ENCODE data around the gene GSTP1. TPM values are rescaled to one million over a fixed set of nuclear protein-coding genes. Genes with fewer than 3 reads are reported as not detected.

Gene GSTP1
- polyA plus RNA-seq, 3 donors from 2014 or later: 898 to 1,247 (median 930) TPM

GRCh38 chr11:67608486-67608885 lies 24.9 kb downstream of the GSTP1 start:
- peaks cover 3 to 6% (median 5%) of the 10 kb centered on the region in 3 donors for H3K27me3 Mint-ChIP-seq (ENCODE audit: low read depth in 3 of 3)
- H3K9me3 Mint-ChIP-seq: no peaks in the 10 kb centered on the region
- no peak for DNase-seq
- peak overlapping the region; percentile 34 to 92 (median 76) for H3K27ac Mint-ChIP-seq
- peaks cover 3 to 20% (median 7%) of the 10 kb centered on the region in 3 donors for H3K36me3 Mint-ChIP-seq
- H3K4me1 Mint-ChIP-seq: peaks cover 28 to 30% of the 10 kb centered on the region in 2 donors
- peak overlapping the region; percentile 5 to 89 (median 54) for H3K4me3 Mint-ChIP-seq

GRCh38 chr11:67609316-67609715 lies 25.7 kb downstream of the GSTP1 start:
- no peak for DNase-seq
- no peaks in the 10 kb centered on the region for H3K9me3 Mint-ChIP-seq
- no peak overlapping the region for H3K4me3 Mint-ChIP-seq
- peaks cover 3 to 20% (median 7%) of the 10 kb centered on the region in 3 donors for H3K36me3 Mint-ChIP-seq
- H3K4me1 Mint-ChIP-seq: peaks cover 36 to 38% of the 10 kb centered on the region in 2 donors
- peaks cover 3 to 13% (median 12%) of the 10 kb centered on the region in 3 donors for H3K27me3 Mint-ChIP-seq (ENCODE audit: low read depth in 3 of 3)
- H3K27ac Mint-ChIP-seq: peak overlapping the region in 3 of 6 donors; percentile 39 to 88 (median 88)

GRCh38 chr11:67610302-67610868 lies 26.8 kb downstream of the GSTP1 start:
- Mint-ChIP-seq H3K27me3 (ENCODE audit: low read depth in 3 of 3) (peaks cover 3 to 15% (median 14%) of the 10 kb centered on the region in 3 donors), H3K9me3 (no peaks in the 10 kb centered on the region), H3K4me1 (peaks cover 46 to 49% of the 10 kb centered on the region in 2 donors), H3K4me3 (no peak overlapping the region), H3K36me3 (peaks cover 3 to 20% (median 7%) of the 10 kb centered on the region in 3 donors), H3K27ac (peak overlapping the region in 3 of 6 donors; percentile 17 to 71 (median 59))
- DNase-seq: no peak

- peaks cover 3 to 17% (median 14%) of the 10 kb centered on the region in 3 donors for H3K27me3 Mint-ChIP-seq (ENCODE audit: low read depth in 3 of 3)
- H3K27ac Mint-ChIP-seq: peak overlapping the region in 1 of 6 donors; percentile 71
- DNase-seq: no peak
- H3K4me3 Mint-ChIP-seq: peak overlapping the region in 1 of 5 donors; percentile 53
- peaks cover 3 to 20% (median 7%) of the 10 kb centered on the region in 3 donors for H3K36me3 Mint-ChIP-seq
- peaks cover 48 to 49% of the 10 kb centered on the region in 2 donors for H3K4me1 Mint-ChIP-seq
- no peaks in the 10 kb centered on the region for H3K9me3 Mint-ChIP-seq
Observed at GRCh38 chr11:67611165-67611564, 27.6 kb downstream of the GSTP1 start.

GRCh38 chr11:67611704-67612587 lies 28.3 kb downstream of the GSTP1 start:
- H3K36me3 Mint-ChIP-seq: peaks cover 3 to 20% (median 7%) of the 10 kb centered on the region in 3 donors
- H3K4me1 Mint-ChIP-seq: peaks cover 46 to 50% of the 10 kb centered on the region in 2 donors
- peak overlapping the region in 5 of 6 donors; percentile 72 to 99 (median 85) for H3K27ac Mint-ChIP-seq
- peaks cover 7 to 17% (median 14%) of the 10 kb centered on the region in 3 donors for H3K27me3 Mint-ChIP-seq (ENCODE audit: low read depth in 3 of 3)
- H3K9me3 Mint-ChIP-seq: no peaks in the 10 kb centered on the region
- H3K4me3 Mint-ChIP-seq: no peak overlapping the region
- no peak for DNase-seq

- Mint-ChIP-seq H3K4me1 (peaks cover 47 to 50% of the 10 kb centered on the region in 2 donors), H3K9me3 (no peaks in the 10 kb centered on the region), H3K27me3 (ENCODE audit: low read depth in 3 of 3) (peaks cover 8 to 17% (median 12%) of the 10 kb centered on the region in 3 donors), H3K4me3 (no peak overlapping the region), H3K36me3 (peaks cover 3 to 20% (median 7%) of the 10 kb centered on the region in 3 donors), H3K27ac (peak overlapping the region; percentile 97 to 99 (median 98))
- DNase-seq: no peak
Observed at GRCh38 chr11:67612751-67613150, 29.1 kb downstream of the GSTP1 start.

- H3K9me3 Mint-ChIP-seq: no peaks in the 10 kb centered on the region
- peaks cover 3 to 19% (median 7%) of the 10 kb centered on the region in 3 donors for H3K36me3 Mint-ChIP-seq
- peak overlapping the region; percentile 80 to 88 (median 85) for H3K4me3 Mint-ChIP-seq
- no peak for DNase-seq
- peaks cover 8 to 17% (median 12%) of the 10 kb centered on the region in 3 donors for H3K27me3 Mint-ChIP-seq (ENCODE audit: low read depth in 3 of 3)
- peak overlapping the region; percentile 97 to 99 (median 98) for H3K27ac Mint-ChIP-seq
- peaks cover 47 to 49% of the 10 kb centered on the region in 2 donors for H3K4me1 Mint-ChIP-seq
Observed at GRCh38 chr11:67613313-67613959, 29.8 kb downstream of the GSTP1 start.

GRCh38 chr11:67613960-67614715 lies 30.5 kb downstream of the GSTP1 start:
- H3K4me3 Mint-ChIP-seq: peak overlapping the region; percentile 80 to 88 (median 85)
- H3K27me3 Mint-ChIP-seq (ENCODE audit: low read depth in 3 of 3): peaks cover 8 to 17% (median 12%) of the 10 kb centered on the region in 3 donors
- peak overlapping the region; percentile 97 to 99 (median 98) for H3K27ac Mint-ChIP-seq
- H3K4me1 Mint-ChIP-seq: peaks cover 42 to 44% of the 10 kb centered on the region in 2 donors
- H3K36me3 Mint-ChIP-seq: peaks cover 0 to 12% (median 3%) of the 10 kb centered on the region in 3 donors
- no peaks in the 10 kb centered on the region for H3K9me3 Mint-ChIP-seq
- DNase-seq: peak; percentile 91 to 94 (median 93)

GRCh38 chr11:67614730-67615714 lies 31.4 kb downstream of the GSTP1 start:
- peak; percentile 59 to 65 (median 64) for DNase-seq
- Mint-ChIP-seq H3K4me1 (peaks cover 42 to 44% of the 10 kb centered on the region in 2 donors), H3K36me3 (peaks cover 0 to 12% (median 0%) of the 10 kb centered on the region in 3 donors), H3K4me3 (peak overlapping the region; percentile 80 to 88 (median 85)), H3K9me3 (no peaks in the 10 kb centered on the region), H3K27me3 (ENCODE audit: low read depth in 3 of 3) (peaks cover 9 to 17% (median 12%) of the 10 kb centered on the region in 3 donors), H3K27ac (peak overlapping the region; percentile 97 to 99 (median 98))

- peaks cover 11 to 17% (median 12%) of the 10 kb centered on the region in 3 donors for H3K27me3 Mint-ChIP-seq (ENCODE audit: low read depth in 3 of 3)
- no peaks in the 10 kb centered on the region for H3K9me3 Mint-ChIP-seq
- peak; percentile 35 to 49 (median 43) for DNase-seq
- H3K4me3 Mint-ChIP-seq: peak overlapping the region; percentile 61 to 85 (median 67)
- H3K27ac Mint-ChIP-seq: peak overlapping the region; percentile 79 to 99 (median 98)
- H3K36me3 Mint-ChIP-seq: peaks cover 0 to 8% (median 0%) of the 10 kb centered on the region in 3 donors
- H3K4me1 Mint-ChIP-seq: peaks cover 42 to 44% of the 10 kb centered on the region in 2 donors
Observed at GRCh38 chr11:67615728-67616430, 32.3 kb downstream of the GSTP1 start.

- H3K27ac Mint-ChIP-seq: peak overlapping the region; percentile 2 to 99 (median 94)
- no peaks in the 10 kb centered on the region for H3K9me3 Mint-ChIP-seq
- peak overlapping the region; percentile 38 to 85 (median 67) for H3K4me3 Mint-ChIP-seq
- peaks cover 42% of the 10 kb centered on the region in 2 donors for H3K4me1 Mint-ChIP-seq
- H3K36me3 Mint-ChIP-seq: peaks cover 0 to 8% (median 0%) of the 10 kb centered on the region in 3 donors
- H3K27me3 Mint-ChIP-seq (ENCODE audit: low read depth in 3 of 3): peaks cover 11 to 17% (median 12%) of the 10 kb centered on the region in 3 donors
- peak in 1 of 3 donors; percentile 7 for DNase-seq
Observed at GRCh38 chr11:67616431-67617242, 33.0 kb downstream of the GSTP1 start.

All from immature natural killer cell (primary cell).